GM12874 (cell line): ENCODE measurements around the gene QDPR.

ENCODE experiments used
- TF ChIP-seq, protein P1 (sequence below): IDR thresholded peaks from 2 replicates; pipeline ENCODE4 v1.5.1; 2011; ENCODE audit warnings: low read depth, mild to moderate bottlenecking, control low read depth, low read length, moderate library complexity; ENCODE audit not compliant: insufficient read depth

QDPR gene

DNA sequence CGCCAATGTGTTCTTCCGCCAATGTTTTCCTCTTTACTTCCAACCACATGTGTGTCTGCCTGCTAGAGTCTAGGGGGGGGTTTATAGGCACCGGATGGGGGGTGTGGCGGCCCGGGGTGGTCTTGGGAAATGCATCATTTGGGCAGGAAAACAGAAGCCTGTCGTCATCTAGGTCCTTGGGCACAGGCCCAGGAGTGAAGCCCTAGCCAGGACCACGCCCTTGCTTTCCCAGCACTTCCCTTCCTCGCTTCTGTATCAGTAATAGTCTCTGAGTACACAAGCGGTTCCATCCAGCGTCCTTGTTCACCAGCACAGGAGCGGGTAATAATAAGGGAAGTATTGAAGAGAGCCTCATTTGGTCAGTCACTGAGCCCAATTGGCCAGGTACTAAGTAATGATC is 74.5 kb downstream of the QDPR start:
- TF ChIP-seq, protein P1, sequence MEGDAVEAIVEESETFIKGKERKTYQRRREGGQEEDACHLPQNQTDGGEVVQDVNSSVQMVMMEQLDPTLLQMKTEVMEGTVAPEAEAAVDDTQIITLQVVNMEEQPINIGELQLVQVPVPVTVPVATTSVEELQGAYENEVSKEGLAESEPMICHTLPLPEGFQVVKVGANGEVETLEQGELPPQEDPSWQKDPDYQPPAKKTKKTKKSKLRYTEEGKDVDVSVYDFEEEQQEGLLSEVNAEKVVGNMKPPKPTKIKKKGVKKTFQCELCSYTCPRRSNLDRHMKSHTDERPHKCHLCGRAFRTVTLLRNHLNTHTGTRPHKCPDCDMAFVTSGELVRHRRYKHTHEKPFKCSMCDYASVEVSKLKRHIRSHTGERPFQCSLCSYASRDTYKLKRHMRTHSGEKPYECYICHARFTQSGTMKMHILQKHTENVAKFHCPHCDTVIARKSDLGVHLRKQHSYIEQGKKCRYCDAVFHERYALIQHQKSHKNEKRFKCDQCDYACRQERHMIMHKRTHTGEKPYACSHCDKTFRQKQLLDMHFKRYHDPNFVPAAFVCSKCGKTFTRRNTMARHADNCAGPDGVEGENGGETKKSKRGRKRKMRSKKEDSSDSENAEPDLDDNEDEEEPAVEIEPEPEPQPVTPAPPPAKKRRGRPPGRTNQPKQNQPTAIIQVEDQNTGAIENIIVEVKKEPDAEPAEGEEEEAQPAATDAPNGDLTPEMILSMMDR = no peak

DNA sequence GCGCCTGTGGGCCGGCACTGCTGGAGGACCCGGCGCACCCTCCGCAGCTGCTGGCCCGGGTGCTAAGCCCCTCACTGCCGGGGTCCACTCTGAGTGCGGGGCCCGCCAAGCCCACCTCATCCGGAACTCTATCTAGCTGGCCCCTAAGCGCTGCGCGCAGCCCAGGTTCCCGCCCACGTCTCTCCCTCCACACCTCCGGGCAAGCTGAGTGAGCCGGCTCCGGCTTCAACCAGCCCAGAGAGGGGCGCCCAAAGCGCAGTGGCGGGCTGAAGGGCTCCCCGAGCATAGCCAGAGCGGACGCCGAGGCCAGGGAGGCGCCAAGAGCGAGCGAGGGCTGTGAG is 75.2 kb downstream of the QDPR start:
- TF ChIP-seq, protein P1 = no peak
